HCEC 1CT (cell line): Measurements from ENCODE around the gene APLP2.
"Not testable (repeated sequence)": the region's sequence is repeated elsewhere in the genome, so short reads cannot be mapped to it uniquely, and the experiment has no call there.

ENCODE experiments used
- DNase-seq: peaks from one replicate; pipeline ENCODE4 v3.0.0-alpha.2; 2017

Gene APLP2

GRCh38 chr11:130069659-130070108 is at the start of gene APLP2:
TSS of gene APLP2 (plus strand) at chr11:130069894. CDS start at chr11:130069978, 84 bp downstream.
- DNase-seq, result peak; percentile 99

GRCh38 chr11:130020323-130020722 is 49.4 kb upstream of the APLP2 start:
- DNase-seq, result no peak

- DNase-seq, result not testable (repeated sequence)
These were observed 48.1 kb upstream of the APLP2 start for GRCh38 chr11:130021606-130022005.

GRCh38 chr11:130022799-130023198 is 46.9 kb upstream of the APLP2 start:
- DNase-seq, result peak; percentile 18

- peak; percentile 96 for DNase-seq
These were observed 46.5 kb upstream of the APLP2 start for GRCh38 chr11:130023204-130023603.

- peak; percentile 86 for DNase-seq
These were observed 45.3 kb upstream of the APLP2 start for GRCh38 chr11:130024361-130024760.

- DNase-seq, result no peak
These were observed 44.3 kb upstream of the APLP2 start for GRCh38 chr11:130025371-130025770.

GRCh38 chr11:130029137-130029536 is 40.6 kb upstream of the APLP2 start:
- DNase-seq, result peak; percentile 40

- DNase-seq, result no peak
These were observed 38.6 kb upstream of the APLP2 start for GRCh38 chr11:130031056-130031455.

- DNase-seq, result no peak
These were observed 37.7 kb upstream of the APLP2 start for GRCh38 chr11:130031945-130032344.

- no peak for DNase-seq
These were observed 36.8 kb upstream of the APLP2 start for GRCh38 chr11:130032931-130033330.

GRCh38 chr11:130034236-130034635 is 35.5 kb upstream of the APLP2 start:
- no peak for DNase-seq

- peak; percentile 75 for DNase-seq
These were observed 32.6 kb upstream of the APLP2 start for GRCh38 chr11:130037058-130037457.

GRCh38 chr11:130037881-130038585 is 31.7 kb upstream of the APLP2 start:
- DNase-seq, result peak; percentile 39

GRCh38 chr11:130040281-130040940 is 29.3 kb upstream of the APLP2 start:
- no peak for DNase-seq

- DNase-seq, result peak; percentile 97
These were observed 27.6 kb upstream of the APLP2 start for GRCh38 chr11:130042093-130042591.

GRCh38 chr11:130043575-130043974 is 26.1 kb upstream of the APLP2 start:
- DNase-seq, result no peak

GRCh38 chr11:130047141-130047540 is 22.6 kb upstream of the APLP2 start:
- DNase-seq, result peak; percentile 18

- DNase-seq, result no peak
These were observed 20.3 kb upstream of the APLP2 start for GRCh38 chr11:130049328-130049771.

- DNase-seq, result no peak
These were observed 19.4 kb upstream of the APLP2 start for GRCh38 chr11:130050257-130050656.

- peak; percentile 69 for DNase-seq
These were observed 18.6 kb upstream of the APLP2 start for GRCh38 chr11:130051082-130051481.

GRCh38 chr11:130052567-130052966 is 17.1 kb upstream of the APLP2 start:
- peak; percentile 65 for DNase-seq

GRCh38 chr11:130054966-130055365 is 14.7 kb upstream of the APLP2 start:
- DNase-seq, result no peak

GRCh38 chr11:130055617-130056016 is 14.1 kb upstream of the APLP2 start:
- DNase-seq, result peak; percentile 80
